ENCODE measurements around the gene CNNM4.

GRCh38 chr2:96843538-96844268 lies 83.0 kb downstream of the CNNM4 start, which contains the start of gene ANKRD23:
- TF ChIP-seq CTCF (IDR thresholded peaks at IDR 0.05) = no peak
- TF ChIP-seq EZH2 (IDR thresholded peaks at IDR 0.05) = no peak
- TF ChIP-seq EZH2phosphoT487 (IDR thresholded peaks at IDR 0.05) = no peak
